HL-60 (cell line): Measurements from ENCODE around the gene SERPINE1.

ENCODE experiments used
- DNase-seq, 2 experiments: peaks; one replicate each; pipeline ENCODE4 v3.0.0-alpha.2; 2010 to 2020; ENCODE audit warnings: low read depth in 1 of 2, low spot score in 1 of 2
- H3K27ac ChIP-seq: fragments of 250-450 bp; sonication (Bioruptor Pico); replicated peaks from 2 replicates; pipeline ENCODE4 v1.5.1; 2020; ENCODE audit warnings: mild to moderate bottlenecking, moderate library complexity
- H3K27me3 ChIP-seq: fragments of 250-450 bp; sonication (Bioruptor Pico); 2 replicates; pipeline ENCODE4 v1.5.1; 2021; ENCODE audit warnings: mild to moderate bottlenecking, moderate library complexity; ENCODE audit not compliant: insufficient read depth, poor library complexity, severe bottlenecking
- H3K4me3 ChIP-seq: replicated peaks from 2 replicates; pipeline ENCODE4 v1.5.1; 2011; ENCODE audit warnings: mild to moderate bottlenecking, control low read depth, low read length; ENCODE audit not compliant: insufficient read depth
- GABPA ChIP-seq: IDR thresholded peaks from 2 replicates; pipeline ENCODE4 v1.6.1; 2012; ENCODE audit warnings: low read depth
- POLR2AphosphoS5 ChIP-seq: IDR thresholded peaks from 2 replicates; pipeline ENCODE4 v1.6.1; 2012; ENCODE audit warnings: low read depth
- SPI1 ChIP-seq: IDR thresholded peaks from 2 replicates; pipeline ENCODE4 v1.6.1; 2012; ENCODE audit warnings: low read depth, mild to moderate bottlenecking, borderline replicate concordance
- TF ChIP-seq, protein P1 (sequence below): IDR thresholded peaks from 2 replicates; pipeline ENCODE4 v1.6.1; 2012; ENCODE audit warnings: low read depth; ENCODE audit not compliant: insufficient replicate concordance
- TF ChIP-seq, protein P2 (sequence below): IDR thresholded peaks from one replicate; pipeline ENCODE4 v1.5.1; 2011; ENCODE audit warnings: low read length, control low read depth, inconsistent platforms; ENCODE audit not compliant: insufficient read depth

SERPINE1 gene

DNA sequence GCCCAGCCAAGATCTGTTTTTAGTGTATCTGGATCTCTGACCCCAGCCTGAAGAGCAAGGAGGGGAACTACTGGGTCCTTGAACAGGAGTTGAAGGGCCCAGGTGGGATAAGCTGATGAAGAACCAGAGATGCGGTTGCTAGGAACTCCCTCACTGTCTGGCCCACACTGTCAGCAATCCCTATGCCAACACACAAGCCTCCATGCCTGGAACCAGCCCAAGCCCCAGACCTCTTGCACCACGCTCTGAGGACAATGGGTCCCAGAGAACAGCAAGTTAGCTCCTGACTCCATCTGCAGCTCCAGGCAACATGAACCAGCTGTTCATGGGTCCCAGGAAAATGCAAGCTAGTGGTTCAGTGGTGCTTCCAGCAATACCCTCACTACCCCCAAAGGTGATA is 50.7 kb downstream of the SERPINE1 start:
- no peak overlapping the region for H3K27ac ChIP-seq
- peaks cover 67% of the 10 kb centered on the region for H3K27me3 ChIP-seq
- no peak for TF ChIP-seq POLR2AphosphoS5
- no peak for TF ChIP-seq SPI1
- TF ChIP-seq, protein P1, sequence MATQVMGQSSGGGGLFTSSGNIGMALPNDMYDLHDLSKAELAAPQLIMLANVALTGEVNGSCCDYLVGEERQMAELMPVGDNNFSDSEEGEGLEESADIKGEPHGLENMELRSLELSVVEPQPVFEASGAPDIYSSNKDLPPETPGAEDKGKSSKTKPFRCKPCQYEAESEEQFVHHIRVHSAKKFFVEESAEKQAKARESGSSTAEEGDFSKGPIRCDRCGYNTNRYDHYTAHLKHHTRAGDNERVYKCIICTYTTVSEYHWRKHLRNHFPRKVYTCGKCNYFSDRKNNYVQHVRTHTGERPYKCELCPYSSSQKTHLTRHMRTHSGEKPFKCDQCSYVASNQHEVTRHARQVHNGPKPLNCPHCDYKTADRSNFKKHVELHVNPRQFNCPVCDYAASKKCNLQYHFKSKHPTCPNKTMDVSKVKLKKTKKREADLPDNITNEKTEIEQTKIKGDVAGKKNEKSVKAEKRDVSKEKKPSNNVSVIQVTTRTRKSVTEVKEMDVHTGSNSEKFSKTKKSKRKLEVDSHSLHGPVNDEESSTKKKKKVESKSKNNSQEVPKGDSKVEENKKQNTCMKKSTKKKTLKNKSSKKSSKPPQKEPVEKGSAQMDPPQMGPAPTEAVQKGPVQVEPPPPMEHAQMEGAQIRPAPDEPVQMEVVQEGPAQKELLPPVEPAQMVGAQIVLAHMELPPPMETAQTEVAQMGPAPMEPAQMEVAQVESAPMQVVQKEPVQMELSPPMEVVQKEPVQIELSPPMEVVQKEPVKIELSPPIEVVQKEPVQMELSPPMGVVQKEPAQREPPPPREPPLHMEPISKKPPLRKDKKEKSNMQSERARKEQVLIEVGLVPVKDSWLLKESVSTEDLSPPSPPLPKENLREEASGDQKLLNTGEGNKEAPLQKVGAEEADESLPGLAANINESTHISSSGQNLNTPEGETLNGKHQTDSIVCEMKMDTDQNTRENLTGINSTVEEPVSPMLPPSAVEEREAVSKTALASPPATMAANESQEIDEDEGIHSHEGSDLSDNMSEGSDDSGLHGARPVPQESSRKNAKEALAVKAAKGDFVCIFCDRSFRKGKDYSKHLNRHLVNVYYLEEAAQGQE: no peak
- TF ChIP-seq, protein P2, sequence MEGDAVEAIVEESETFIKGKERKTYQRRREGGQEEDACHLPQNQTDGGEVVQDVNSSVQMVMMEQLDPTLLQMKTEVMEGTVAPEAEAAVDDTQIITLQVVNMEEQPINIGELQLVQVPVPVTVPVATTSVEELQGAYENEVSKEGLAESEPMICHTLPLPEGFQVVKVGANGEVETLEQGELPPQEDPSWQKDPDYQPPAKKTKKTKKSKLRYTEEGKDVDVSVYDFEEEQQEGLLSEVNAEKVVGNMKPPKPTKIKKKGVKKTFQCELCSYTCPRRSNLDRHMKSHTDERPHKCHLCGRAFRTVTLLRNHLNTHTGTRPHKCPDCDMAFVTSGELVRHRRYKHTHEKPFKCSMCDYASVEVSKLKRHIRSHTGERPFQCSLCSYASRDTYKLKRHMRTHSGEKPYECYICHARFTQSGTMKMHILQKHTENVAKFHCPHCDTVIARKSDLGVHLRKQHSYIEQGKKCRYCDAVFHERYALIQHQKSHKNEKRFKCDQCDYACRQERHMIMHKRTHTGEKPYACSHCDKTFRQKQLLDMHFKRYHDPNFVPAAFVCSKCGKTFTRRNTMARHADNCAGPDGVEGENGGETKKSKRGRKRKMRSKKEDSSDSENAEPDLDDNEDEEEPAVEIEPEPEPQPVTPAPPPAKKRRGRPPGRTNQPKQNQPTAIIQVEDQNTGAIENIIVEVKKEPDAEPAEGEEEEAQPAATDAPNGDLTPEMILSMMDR: no peak
- no peak for TF ChIP-seq GABPA
- H3K4me3 ChIP-seq: no peak overlapping the region
- DNase-seq: no peak

DNA sequence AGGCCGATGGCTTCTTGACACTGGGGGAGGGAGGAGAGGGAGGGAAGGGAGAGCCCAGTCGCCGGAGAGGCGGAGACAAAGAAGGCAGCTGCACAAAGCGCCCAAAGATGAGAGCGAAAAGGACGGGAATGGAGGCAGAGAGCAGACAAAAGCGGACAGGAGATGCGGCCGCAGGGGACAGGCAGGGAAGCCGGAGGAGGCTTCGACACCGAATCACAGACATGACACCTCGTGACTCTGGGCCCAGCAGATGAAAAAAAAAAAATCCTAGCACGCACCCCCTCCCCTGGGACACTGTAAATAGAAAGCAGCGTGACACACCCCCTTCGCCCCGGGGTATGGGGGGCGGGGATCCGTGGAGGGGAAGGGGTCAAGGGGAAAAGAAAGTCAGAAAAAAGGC is 52.2 kb downstream of the SERPINE1 start:
- no peak overlapping the region for H3K27ac ChIP-seq
- no peak for TF ChIP-seq POLR2AphosphoS5
- no peak for TF ChIP-seq GABPA
- TF ChIP-seq, protein P2: no peak
- TF ChIP-seq, protein P1: no peak
- no peak for TF ChIP-seq SPI1
- no peak overlapping the region for H3K4me3 ChIP-seq
- H3K27me3 ChIP-seq: peaks cover 52% of the 10 kb centered on the region
- no peak for DNase-seq

DNA sequence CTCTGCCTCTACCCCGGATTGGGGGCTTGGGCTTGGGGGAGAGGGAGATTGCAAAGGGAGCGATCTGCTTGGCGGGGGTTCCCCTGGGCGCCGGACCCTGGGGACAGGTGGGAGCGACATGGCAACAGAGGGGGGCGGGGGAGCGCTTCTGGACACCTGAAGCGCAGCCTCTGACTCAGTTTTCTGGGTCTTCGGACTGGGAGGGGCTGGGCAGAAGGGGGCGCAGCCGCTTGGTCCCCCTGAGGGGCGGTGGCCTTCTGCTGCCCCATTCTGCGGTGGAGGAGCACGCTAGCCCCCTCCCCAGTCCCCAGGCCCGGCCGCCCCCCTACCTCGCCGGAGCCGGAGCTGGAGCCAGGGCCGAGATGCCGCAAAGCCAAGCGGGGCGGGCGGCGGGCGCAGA is 52.8 kb downstream of the SERPINE1 start:
- no peak overlapping the region for H3K27ac ChIP-seq
- TF ChIP-seq, protein P2: no peak
- TF ChIP-seq, protein P1: no peak
- TF ChIP-seq GABPA (no peak), POLR2AphosphoS5 (no peak), SPI1 (no peak)
- H3K4me3 ChIP-seq: no peak overlapping the region
- DNase-seq: no peak
- H3K27me3 ChIP-seq: peaks cover 46% of the 10 kb centered on the region
